ENCODE results near the gene LCN10.

The LCN10 gene

GRCh38 chr9:136765041-136765440, 22.3 kb upstream of the LCN10 start:
- Histone ChIP-seq H3K4me1 (ENCODE audit: control insufficient read depth in 1 of 2, insufficient read depth in 1 of 2, low read depth in 1 of 2, low read length in 1 of 2) (no peaks in the 10 kb centered on the region), H3K27ac (no peak overlapping the region)
- TF ChIP-seq, protein P1, sequence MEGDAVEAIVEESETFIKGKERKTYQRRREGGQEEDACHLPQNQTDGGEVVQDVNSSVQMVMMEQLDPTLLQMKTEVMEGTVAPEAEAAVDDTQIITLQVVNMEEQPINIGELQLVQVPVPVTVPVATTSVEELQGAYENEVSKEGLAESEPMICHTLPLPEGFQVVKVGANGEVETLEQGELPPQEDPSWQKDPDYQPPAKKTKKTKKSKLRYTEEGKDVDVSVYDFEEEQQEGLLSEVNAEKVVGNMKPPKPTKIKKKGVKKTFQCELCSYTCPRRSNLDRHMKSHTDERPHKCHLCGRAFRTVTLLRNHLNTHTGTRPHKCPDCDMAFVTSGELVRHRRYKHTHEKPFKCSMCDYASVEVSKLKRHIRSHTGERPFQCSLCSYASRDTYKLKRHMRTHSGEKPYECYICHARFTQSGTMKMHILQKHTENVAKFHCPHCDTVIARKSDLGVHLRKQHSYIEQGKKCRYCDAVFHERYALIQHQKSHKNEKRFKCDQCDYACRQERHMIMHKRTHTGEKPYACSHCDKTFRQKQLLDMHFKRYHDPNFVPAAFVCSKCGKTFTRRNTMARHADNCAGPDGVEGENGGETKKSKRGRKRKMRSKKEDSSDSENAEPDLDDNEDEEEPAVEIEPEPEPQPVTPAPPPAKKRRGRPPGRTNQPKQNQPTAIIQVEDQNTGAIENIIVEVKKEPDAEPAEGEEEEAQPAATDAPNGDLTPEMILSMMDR (IDR thresholded peaks at IDR 0.05): no peak

GRCh38 chr9:136764301-136764891, 21.7 kb upstream of the LCN10 start, which contains the start of gene LCN15:
Gene LCN15, minus strand, starts transcription at chr9:136764518. Its CDS starts 30 bp downstream, at chr9:136764488.
- peaks cover 51% of the 10 kb centered on the region for H3K27me3 ChIP-seq
- H3K4me3 ChIP-seq (ENCODE audit: low read depth in 1 of 2, low read length in 1 of 2): no peak within 1 kb of the TSS
- TF ChIP-seq, protein P1 (IDR thresholded peaks at IDR 0.05): no peak
- H3K9me3 ChIP-seq: no peaks in the 10 kb centered on the region
- no peaks in the 10 kb centered on the region for H3K4me1 ChIP-seq (ENCODE audit: control insufficient read depth in 1 of 2, insufficient read depth in 1 of 2, low read depth in 1 of 2, low read length in 1 of 2)
- H3K27ac ChIP-seq: no peak within 1 kb of the TSS
- no peaks in the 10 kb centered on the region for H3K36me3 ChIP-seq

More at GRCh38 chr9:136765041-136765440, 22.3 kb upstream of the LCN10 start:
- Histone ChIP-seq H3K4me3 (ENCODE audit: low read depth in 1 of 2, low read length in 1 of 2) (no peak overlapping the region), H3K9me3 (no peaks in the 10 kb centered on the region), H3K36me3 (no peaks in the 10 kb centered on the region), H3K27me3 (peaks cover 51% of the 10 kb centered on the region)

DNA sequence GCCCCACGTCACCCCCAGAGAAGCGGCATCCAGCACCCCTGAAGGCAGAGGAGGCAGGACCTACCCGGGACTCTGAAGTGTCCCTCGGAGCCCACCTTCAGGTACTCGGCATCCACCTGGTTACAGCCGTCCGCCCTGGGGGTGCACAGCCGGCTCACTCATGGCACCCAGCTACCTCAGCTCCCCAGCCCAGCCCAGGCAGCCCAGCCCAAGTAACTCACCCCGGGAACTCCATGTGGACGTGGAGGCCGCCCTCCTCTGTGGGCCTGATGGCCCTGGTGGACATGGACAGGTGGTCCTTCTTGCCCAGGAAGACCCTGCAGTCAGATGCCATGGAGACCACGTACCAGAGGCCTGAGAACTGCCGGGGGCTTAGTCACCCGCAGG, 20.9 kb upstream of the LCN10 start:
- TF ChIP-seq, protein P1 (IDR thresholded peaks at IDR 0.05): no peak
- Histone ChIP-seq H3K4me3 (ENCODE audit: low read depth in 1 of 2, low read length in 1 of 2) (no peak overlapping the region), H3K9me3 (no peaks in the 10 kb centered on the region), H3K4me1 (ENCODE audit: control insufficient read depth in 1 of 2, insufficient read depth in 1 of 2, low read depth in 1 of 2, low read length in 1 of 2) (no peaks in the 10 kb centered on the region), H3K27me3 (peaks cover 51% of the 10 kb centered on the region), H3K27ac (no peak overlapping the region), H3K36me3 (no peaks in the 10 kb centered on the region)

GRCh38 chr9:136762915-136763648, 20.3 kb upstream of the LCN10 start:
- Histone ChIP-seq H3K27ac (no peak overlapping the region), H3K4me3 (ENCODE audit: low read depth in 1 of 2, low read length in 1 of 2) (no peak overlapping the region), H3K4me1 (ENCODE audit: control insufficient read depth in 1 of 2, insufficient read depth in 1 of 2, low read depth in 1 of 2, low read length in 1 of 2) (no peaks in the 10 kb centered on the region), H3K27me3 (peaks cover 50% of the 10 kb centered on the region), H3K36me3 (no peaks in the 10 kb centered on the region), H3K9me3 (no peaks in the 10 kb centered on the region)
- TF ChIP-seq, protein P1 (IDR thresholded peaks at IDR 0.05): no peak

DNA sequence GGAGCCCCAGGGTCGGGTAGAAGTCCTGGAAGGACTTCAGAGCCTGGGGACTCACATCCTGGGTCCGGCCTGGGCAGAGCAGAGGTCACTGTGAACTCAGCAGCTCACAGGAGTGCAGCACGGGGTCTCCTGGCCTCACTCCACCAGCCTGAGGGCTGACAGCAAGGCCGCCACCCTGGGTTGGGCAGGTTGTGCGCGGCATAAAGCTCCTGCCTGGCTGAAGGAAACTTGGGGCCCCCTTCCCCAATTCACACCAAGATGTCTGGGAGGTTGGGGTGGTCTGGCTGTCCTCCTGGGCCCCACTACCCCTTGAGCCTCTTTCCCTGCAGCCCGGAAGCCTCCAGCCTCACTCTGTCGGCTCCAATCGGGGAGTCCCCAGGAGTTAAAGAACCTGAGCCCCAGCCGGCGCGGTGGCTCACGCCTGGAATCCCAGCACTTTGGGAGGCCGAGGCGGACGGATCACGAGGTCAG, 19.5 kb upstream of the LCN10 start:
- no peaks in the 10 kb centered on the region for H3K9me3 ChIP-seq
- no peak overlapping the region for H3K4me3 ChIP-seq (ENCODE audit: low read depth in 1 of 2, low read length in 1 of 2)
- H3K36me3 ChIP-seq: no peaks in the 10 kb centered on the region
- peaks cover 42% of the 10 kb centered on the region for H3K27me3 ChIP-seq
- H3K27ac ChIP-seq: no peak overlapping the region
- H3K4me1 ChIP-seq (ENCODE audit: control insufficient read depth in 1 of 2, insufficient read depth in 1 of 2, low read depth in 1 of 2, low read length in 1 of 2): no peaks in the 10 kb centered on the region
- TF ChIP-seq, protein P1 (IDR thresholded peaks at IDR 0.05): no peak
